Measurements from ENCODE around the gene TBL2. TPM values are rescaled to one million over a fixed set of nuclear protein-coding genes. Genes with fewer than 3 reads are reported as not detected.
"Not testable (repeated sequence)": the region's sequence is repeated elsewhere in the genome, so short reads cannot be mapped to it uniquely, and the experiment has no call there.

TBL2 gene
- total and polyA plus RNA-seq, 11 donors: 3.5 to 27.3 (median 14.1) TPM

DNA sequence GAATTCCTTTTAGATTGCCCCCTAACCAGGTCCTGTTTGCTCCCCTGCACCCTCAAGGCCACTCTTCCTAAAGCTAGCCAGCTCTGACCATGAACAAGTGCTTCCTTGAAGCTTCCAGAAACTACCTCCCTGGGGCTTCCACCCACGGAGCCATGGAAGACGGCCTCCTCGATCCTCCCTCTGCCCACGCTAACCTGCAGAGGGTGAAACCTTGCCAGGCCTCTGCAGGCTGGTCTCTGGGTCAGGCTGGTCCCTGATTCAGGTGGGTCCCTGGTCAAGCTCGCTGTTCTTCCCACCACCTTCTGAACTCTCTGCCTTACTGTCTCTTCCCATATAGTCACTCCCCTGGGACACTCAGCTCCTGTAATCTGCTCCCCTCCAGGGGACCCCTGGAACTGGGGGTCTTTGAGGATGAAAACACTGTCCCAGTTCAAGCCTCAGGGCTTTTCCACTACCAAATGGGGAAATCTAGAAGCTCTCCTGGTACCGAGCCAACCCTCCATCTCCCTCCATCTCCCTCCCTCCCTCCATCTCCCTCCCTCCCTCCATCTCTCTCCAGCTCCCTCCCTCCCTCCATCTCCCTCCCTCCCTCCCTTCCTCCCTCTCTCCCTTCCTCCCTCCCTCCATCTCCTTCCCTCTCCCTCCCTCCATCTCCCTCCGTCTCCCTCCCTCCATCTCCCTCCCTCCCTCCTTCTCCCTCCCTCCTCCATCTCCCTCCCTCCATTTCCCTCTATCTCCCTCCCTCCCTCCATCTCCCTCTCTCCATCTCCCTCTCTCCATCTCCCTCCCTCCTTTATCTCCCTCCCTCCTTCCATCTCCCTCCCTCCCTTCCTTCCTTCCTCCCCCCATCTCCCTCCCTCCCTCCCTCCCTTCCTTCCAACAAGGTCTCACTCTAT lies 43.0 kb upstream of the TBL2 start:
- Histone ChIP-seq H3K9me3 (no peaks in the 10 kb centered on the region), H3K36me3 (no peaks in the 10 kb centered on the region), H3K4me1 (peaks cover 0 to 21% (median 15%) of the 10 kb centered on the region in 12 donors), H3K4me3 (no peak overlapping the region), H3K27ac (no peak overlapping the region), H3K27me3 (peaks cover 4 to 53% (median 36%) of the 10 kb centered on the region in 9 donors)
- WGBS, 4 donors: 53 to 60% (median 58%) methylated on average over 7 of the region's 7 CpGs
- intact Hi-C loops (cut with DNase I): no loop called here
- ATAC-seq (no peak), DNase-seq (no peak)
- TF ChIP-seq POLR2A (IDR thresholded peaks at IDR 0.05): no peak
- TF ChIP-seq, protein P1, sequence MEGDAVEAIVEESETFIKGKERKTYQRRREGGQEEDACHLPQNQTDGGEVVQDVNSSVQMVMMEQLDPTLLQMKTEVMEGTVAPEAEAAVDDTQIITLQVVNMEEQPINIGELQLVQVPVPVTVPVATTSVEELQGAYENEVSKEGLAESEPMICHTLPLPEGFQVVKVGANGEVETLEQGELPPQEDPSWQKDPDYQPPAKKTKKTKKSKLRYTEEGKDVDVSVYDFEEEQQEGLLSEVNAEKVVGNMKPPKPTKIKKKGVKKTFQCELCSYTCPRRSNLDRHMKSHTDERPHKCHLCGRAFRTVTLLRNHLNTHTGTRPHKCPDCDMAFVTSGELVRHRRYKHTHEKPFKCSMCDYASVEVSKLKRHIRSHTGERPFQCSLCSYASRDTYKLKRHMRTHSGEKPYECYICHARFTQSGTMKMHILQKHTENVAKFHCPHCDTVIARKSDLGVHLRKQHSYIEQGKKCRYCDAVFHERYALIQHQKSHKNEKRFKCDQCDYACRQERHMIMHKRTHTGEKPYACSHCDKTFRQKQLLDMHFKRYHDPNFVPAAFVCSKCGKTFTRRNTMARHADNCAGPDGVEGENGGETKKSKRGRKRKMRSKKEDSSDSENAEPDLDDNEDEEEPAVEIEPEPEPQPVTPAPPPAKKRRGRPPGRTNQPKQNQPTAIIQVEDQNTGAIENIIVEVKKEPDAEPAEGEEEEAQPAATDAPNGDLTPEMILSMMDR (IDR thresholded peaks at IDR 0.05): no peak

DNA sequence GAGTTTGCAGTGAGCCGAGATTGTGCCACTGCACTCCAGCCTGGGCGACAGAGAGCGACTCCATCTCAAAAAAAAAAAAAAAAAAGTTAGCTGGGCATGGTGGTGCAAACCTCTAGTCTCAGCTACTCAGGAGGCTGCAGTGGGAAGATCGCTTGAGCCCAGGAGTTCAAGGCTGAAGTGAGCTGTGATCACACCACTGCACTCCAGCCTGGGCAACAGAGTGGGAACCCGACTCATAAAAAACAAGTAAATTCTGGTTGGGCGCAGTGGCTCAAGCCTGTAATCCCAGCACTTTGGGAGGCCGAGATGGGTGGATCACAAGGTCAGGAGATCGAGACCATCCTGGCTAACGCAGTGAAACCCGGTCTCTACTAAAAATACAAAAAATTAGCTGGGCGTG lies 41.0 kb upstream of the TBL2 start:
- ATAC-seq; DNase-seq; H3K9me3 ChIP-seq; H3K27ac ChIP-seq; intact Hi-C loops (cut with DNase I); H3K4me3 ChIP-seq; H3K36me3 ChIP-seq: not testable (repeated sequence)
- Histone ChIP-seq H3K4me1 (peaks cover 0 to 19% (median 14%) of the 10 kb centered on the region in 12 donors), H3K27me3 (peaks cover 4 to 46% (median 29%) of the 10 kb centered on the region in 9 donors)
- WGBS, 4 donors: 84 to 86% (median 85%) methylated on average over 11 of the region's 11 CpGs

DNA sequence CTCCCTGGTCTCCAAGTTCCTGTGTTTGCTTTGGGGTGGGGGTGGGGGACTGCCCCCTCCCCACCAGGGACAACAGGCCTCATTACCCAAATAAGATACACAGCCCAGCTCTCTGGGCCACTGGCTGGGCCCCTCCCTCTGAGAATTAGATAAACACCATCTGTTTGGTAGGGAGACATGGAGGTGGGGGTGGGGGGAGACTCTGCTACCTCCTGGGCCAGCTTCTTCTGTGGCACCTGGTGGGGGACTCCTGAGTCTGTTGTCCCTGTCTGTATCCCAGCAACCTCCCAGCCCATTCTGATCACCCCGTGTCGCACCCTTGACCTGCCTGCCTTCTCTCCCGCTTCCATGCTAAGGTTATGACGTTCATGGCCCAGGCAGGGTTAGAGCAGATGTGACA lies 40.2 kb upstream of the TBL2 start:
- 48 to 72% (median 57%) methylated on average over 4 of the region's 4 CpGs for WGBS, 4 donors
- H3K36me3 ChIP-seq: no peaks in the 10 kb centered on the region
- no peak for ATAC-seq
- H3K27ac ChIP-seq: no peak overlapping the region
- intact Hi-C loops (cut with DNase I): no loop called here
- no peak for TF ChIP-seq POLR2A (IDR thresholded peaks at IDR 0.05)
- TF ChIP-seq, protein P1 (IDR thresholded peaks at IDR 0.05): no peak
- H3K9me3 ChIP-seq: no peaks in the 10 kb centered on the region
- no peak for DNase-seq
- H3K4me3 ChIP-seq: no peak overlapping the region
- H3K4me1 ChIP-seq: peaks cover 0 to 12% (median 7%) of the 10 kb centered on the region in 12 donors
- peaks cover 0 to 43% (median 20%) of the 10 kb centered on the region in 9 donors for H3K27me3 ChIP-seq

DNA sequence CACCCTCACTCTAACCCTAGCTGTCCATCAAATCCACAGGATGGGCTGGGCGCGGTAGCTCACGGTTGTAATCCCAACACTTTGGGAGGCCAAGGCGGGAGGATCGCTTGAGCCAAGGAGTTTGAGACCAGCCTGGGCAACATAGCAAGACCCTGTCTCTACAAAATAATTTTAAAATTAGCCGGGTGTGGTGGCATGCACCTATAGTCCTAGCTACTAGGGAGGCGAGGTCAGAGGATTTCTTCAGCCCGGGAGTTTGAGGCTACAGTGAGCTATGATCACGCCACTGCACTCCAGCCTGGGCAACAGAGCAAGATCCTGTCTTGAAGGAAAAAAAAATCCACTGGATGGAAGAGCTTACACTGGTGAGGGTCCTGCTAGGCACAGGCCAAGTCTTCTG lies 39.1 kb upstream of the TBL2 start:
- H3K27ac ChIP-seq; intact Hi-C loops (cut with DNase I); H3K36me3 ChIP-seq; ATAC-seq; H3K9me3 ChIP-seq; H3K4me3 ChIP-seq; H3K4me1 ChIP-seq; DNase-seq: not testable (repeated sequence)
- peaks cover 0 to 43% (median 10%) of the 10 kb centered on the region in 9 donors for H3K27me3 ChIP-seq
- WGBS, 4 donors: 90 to 96% (median 94%) methylated on average over 9 of the region's 9 CpGs

DNA sequence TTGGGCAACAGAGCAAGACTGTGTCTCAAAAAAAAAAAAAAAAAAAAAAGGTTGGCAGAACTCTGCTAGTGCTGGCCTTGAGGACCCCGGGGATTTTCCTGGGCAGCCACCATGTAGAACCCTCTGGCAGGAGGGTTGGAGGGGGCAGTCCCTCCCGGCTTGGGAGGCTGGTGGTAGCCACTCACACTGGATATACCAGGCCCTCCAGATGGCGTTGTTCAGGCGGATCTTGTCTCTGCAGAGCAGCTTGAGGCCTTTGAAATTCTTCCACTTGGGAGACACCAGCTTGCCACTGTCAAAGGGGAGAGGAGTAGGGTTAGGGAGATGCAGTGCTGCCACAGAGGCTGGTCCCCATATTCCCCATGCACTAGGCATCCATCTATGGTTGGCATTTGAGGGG lies 37.5 kb upstream of the TBL2 start:
- Histone ChIP-seq H3K4me1 (no peaks in the 10 kb centered on the region), H3K27me3 (peaks cover 0 to 39% (median 3%) of the 10 kb centered on the region in 9 donors), H3K36me3 (no peaks in the 10 kb centered on the region), H3K27ac (no peak overlapping the region), H3K4me3 (no peak overlapping the region), H3K9me3 (no peaks in the 10 kb centered on the region)
- no peak for ATAC-seq
- 55 to 70% (median 59%) methylated on average over 4 of the region's 4 CpGs for WGBS, 4 donors
- intact Hi-C loops (cut with DNase I): no loop called here
- TF ChIP-seq, protein P1 (IDR thresholded peaks at IDR 0.05): no peak
- no peak for TF ChIP-seq POLR2A (IDR thresholded peaks at IDR 0.05)
- DNase-seq: no peak

DNA sequence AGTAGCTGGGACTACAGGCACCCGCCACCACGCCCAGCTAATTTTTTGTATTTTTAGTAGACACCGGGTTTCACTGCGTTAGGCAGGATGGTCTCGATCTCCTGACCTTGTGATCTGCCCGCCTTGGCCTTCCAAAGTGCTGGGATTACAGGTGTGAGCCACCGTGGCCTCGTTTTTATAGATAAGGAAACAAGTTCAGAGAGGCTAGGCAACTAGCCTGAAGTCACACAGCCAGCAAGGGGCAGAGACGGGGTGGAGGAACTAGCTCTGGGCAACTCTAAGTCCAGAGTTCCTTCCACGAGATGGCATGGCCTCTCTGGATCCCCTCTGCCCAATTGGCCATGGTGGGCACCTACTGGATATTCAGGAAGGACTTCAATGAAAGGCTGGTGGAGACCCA lies 36.6 kb upstream of the TBL2 start:
- ATAC-seq; H3K9me3 ChIP-seq; DNase-seq; H3K4me1 ChIP-seq; H3K27ac ChIP-seq; H3K4me3 ChIP-seq; H3K36me3 ChIP-seq; intact Hi-C loops (cut with DNase I): not testable (repeated sequence)
- 79 to 84% (median 83%) methylated on average over 8 to 10 of the region's 10 CpGs for WGBS, 4 donors
- H3K27me3 ChIP-seq: peaks cover 0 to 35% (median 3%) of the 10 kb centered on the region in 9 donors

Measured in heart left ventricle (tissue), 16 donors.